ENCODE data around the gene LRAT.

LRAT gene

DNA sequence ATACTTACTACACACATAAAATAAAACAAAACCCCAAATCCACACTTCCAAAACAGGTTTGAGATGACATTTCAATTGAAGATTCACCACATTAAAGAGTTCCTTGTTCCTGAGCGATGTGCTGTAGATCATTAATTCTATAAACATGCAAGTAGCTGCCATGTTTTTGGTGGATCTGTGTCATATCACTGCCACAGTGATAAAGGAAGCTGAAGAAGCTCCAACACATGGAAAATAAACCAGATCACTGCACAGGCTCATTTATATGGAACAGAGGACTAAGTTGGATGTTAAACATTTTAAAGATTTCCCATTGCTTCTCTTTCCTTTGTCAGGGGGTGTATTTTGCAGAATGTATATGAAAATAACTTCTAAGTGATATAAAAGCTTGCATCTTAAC, 34.5 kb downstream of the LRAT start:
- DNase-seq, result no peak

GRCh38 chr4:154779362-154779947, 35.7 kb downstream of the LRAT start:
- DNase-seq, result no peak

DNA sequence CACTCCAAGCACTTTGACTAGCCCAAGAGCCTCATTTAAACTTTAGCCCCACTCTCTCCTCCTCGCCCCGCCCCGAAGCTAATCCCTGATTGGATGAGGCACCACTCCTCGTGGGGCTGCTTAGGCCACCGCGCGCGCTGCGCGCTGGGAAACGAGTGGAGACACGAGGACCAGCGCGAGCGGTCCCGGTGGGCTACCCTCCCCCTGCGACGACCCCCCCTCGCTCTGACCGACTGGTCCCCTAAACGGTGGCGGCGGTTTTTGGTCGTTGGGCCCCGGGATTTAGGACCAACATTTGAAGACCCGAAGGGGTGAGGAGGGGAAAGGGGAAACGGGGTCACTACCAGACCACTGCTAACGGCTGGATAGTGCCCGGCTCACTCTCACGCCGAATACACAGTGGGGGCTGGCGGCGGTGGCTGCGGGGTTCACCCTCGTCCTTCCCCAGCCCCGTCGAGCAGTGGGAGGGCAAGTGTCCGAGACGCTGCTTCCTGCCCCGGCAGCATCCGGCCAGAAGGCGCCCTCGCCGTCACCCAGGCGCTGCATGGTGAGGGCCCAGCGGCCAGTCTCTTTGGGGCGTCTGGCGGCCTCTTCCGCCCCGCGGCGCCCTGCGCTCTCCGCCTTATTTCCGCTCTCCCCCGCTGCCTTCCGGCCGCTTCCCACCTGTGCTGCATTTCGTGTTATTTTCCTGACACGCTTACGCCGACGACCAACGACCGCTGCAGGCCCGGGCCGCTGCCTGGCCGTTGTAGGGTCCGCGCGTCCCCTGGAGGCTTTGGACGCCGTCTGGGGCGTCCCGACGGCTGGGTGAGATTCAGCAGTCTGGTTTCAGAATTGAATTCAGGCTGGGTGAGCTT, 37.6 kb downstream of the LRAT start, which contains the start of gene RBM46:
Gene RBM46, plus strand, starts transcription at position 147 of the 857 bp plus-strand sequence. CDS start 15,481 bp downstream, outside the sequence.
- DNase-seq, result no peak

DNA sequence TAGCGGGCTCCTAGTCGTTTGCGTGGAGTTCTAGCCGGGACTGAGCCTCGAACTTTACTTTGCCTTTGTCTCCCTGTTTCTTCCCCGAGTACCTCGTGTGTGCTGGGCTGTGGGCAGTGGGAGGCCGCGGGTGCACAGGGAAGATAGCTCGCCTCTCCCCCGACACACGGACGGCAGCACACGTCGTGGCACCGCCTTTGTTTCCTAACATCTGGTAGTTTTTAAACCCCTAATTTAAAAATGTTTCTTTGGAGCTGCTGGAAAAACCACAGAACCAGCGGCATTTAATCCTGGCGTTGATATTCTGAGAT, 38.1 kb downstream of the LRAT start:
- no peak for DNase-seq
